Hypothalamus (tissue), 51 donors: ENCODE results near the gene CCDC28B.
"Not testable (repeated sequence)": the region's sequence is repeated elsewhere in the genome, so short reads cannot be mapped to it uniquely, and the experiment has no call there.

Source experiments
- DNase-seq, 51 donors: peaks; one replicate each; lab custom pipeline; 2025; lab: John Stamatoyannopoulos, UW

Gene CCDC28B

GRCh38 chr1:32200226-32201010 is at the start of gene CCDC28B:
Gene CCDC28B, plus strand, starts transcription at chr1:32200595. Its CDS starts 1,341 bp downstream, at chr1:32201936.
- peak in 46 of 51 donors; percentile 22 to 83 (median 48) for DNase-seq

GRCh38 chr1:32150847-32151246 is 49.5 kb upstream of the CCDC28B start:
- no peak for DNase-seq

- DNase-seq, result no peak
Observed at GRCh38 chr1:32151319-32151787, 49.0 kb upstream of the CCDC28B start.

GRCh38 chr1:32159189-32159588 is 41.2 kb upstream of the CCDC28B start:
- no peak for DNase-seq

- no peak for DNase-seq
Observed at GRCh38 chr1:32163405-32163804, 37.0 kb upstream of the CCDC28B start.

GRCh38 chr1:32165633-32166032 is 34.8 kb upstream of the CCDC28B start:
- not testable (repeated sequence) for DNase-seq

DNA sequence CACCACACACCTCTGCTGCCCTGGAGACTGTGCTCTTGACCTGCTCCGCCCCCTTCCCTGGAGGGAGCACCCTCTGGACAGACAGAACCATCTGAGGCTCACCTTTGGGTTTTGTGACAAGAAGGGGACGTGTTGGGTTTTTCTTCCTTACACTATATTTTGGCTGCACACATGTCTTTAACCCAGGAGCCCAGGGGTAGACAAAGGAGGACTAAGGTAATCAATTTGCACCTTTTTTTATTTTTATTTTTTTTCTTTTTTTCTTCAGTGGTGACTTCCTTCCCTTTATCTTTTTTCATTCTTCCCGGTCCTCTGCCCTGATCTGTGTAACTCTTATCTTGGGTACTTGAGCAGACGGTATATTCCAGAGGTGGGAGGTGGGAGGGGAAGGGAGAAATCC is 29.4 kb upstream of the CCDC28B start:
- no peak for DNase-seq

- DNase-seq, result no peak
Observed at GRCh38 chr1:32172621-32173245, 27.7 kb upstream of the CCDC28B start.

DNA sequence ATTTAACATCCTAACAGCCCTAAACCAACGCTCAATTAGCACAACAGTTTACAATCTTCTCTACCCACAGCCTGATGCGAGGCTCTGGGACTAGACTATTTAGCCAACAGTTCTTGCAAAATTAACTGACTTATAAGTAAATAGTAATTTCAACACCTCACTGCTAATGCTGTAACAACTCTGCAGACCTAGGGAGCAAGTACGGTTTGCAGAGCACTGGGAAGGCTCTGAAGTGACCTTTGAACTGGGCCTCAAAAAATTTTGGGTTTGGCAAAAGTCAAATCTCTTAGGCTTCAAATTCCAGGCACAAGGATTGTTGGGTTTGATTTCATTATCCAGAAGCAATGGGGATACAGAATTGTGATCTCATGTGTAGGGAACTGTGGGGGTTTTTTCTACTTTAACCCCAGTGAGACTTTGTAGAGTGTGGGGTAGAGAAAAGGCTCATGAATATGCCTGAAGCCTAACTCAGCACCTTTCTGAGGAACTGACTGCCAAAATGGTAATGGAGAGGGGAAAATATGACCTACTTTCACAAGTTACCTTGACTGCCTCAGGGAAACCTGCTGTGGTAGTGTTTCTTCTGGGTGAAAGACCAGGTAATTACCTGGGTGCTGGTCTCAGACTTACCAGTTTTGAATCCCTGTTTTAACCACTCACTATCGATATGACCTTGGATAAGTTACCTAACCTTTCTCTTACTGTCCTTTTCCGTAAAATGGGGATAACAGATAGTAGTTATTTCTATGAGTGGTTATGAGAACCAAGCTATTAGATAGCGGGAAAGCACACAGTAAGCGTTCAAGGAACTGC is 21.8 kb upstream of the CCDC28B start:
- no peak for DNase-seq

- peak in 3 of 51 donors; percentile 63 to 71 (median 66) for DNase-seq
Observed at GRCh38 chr1:32179193-32179442, 21.3 kb upstream of the CCDC28B start.

GRCh38 chr1:32179443-32180185 is 20.8 kb upstream of the CCDC28B start, which contains the start of gene TXLNA:
Gene TXLNA, plus strand, starts transcription at chr1:32179675. Its CDS starts 671 bp downstream, at chr1:32180346.
- DNase-seq, result peak; percentile 75 to 99 (median 91)

- DNase-seq, result peak in 33 of 51 donors; percentile 8 to 69 (median 32)
Observed at GRCh38 chr1:32180186-32181060, 20.0 kb upstream of the CCDC28B start.

GRCh38 chr1:32181065-32181464 is 19.3 kb upstream of the CCDC28B start:
- no peak for DNase-seq

- DNase-seq, result no peak
Observed at GRCh38 chr1:32181563-32181962, 18.8 kb upstream of the CCDC28B start.

- no peak for DNase-seq
Observed at GRCh38 chr1:32182060-32182459, 18.3 kb upstream of the CCDC28B start.

DNA sequence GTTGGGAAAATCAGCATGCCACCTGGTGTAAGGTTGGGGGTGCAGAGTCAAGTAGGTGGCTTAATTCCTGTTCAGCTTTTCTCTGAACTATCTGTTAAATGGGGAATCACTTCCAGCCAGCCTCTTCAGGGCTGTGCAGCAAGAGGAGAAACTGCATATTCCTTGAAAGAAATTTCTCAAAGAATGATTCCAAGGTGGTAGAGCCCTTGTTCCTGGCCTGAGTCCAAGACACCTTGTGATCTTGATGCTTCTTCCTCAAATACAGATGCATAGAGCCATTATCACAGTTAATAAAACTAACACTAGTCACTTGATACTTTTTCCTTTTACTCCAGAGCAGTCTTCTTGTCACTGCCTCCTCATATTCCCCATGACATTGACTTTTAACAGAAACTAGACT is 15.7 kb upstream of the CCDC28B start:
- no peak for DNase-seq

DNA sequence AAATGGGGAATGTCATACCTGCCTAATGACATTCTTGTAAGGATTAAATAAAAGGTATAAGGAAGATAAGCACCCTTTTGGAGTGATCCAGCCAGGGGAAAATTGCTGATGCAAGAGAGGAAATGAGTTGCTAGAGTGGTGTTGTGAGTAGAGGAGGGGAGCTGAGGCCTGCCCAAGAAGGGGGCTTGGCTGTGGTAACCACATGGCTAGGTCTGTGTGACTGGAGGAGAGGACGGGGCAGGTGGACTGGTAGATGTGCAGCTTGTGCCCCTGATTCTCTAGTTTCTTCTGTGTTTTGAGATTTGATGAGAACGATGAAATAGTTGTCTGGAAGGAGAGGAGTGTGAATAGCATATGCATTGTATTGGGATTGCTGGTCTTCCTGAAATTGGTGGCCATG is 14.3 kb upstream of the CCDC28B start:
- no peak for DNase-seq

GRCh38 chr1:32186491-32186890 is 13.9 kb upstream of the CCDC28B start:
- DNase-seq, result no peak

DNA sequence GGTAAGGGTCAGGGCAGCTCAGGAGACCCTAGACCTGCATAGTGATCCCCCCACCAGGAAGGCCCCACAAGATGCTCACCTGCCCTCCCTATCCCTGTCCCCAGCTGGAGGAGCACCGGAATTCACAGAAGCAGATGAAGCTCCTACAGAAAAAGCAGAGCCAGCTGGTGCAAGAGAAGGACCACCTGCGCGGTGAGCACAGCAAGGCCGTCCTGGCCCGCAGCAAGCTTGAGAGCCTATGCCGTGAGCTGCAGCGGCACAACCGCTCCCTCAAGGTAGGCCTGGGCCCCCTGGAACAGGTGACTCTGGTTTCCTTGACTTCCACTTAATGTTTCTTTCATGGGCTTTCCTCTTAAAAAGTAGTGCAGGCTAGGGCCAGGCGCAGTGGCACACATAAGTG is 12.5 kb upstream of the CCDC28B start:
- no peak for DNase-seq
